ENCODE data around the gene LMNA.
A peak's percentile ranks its signal among the peaks of the same experiment; 100 is the strongest.
"Not testable (repeated sequence)": the region's sequence is repeated elsewhere in the genome, so short reads cannot be mapped to it uniquely, and the experiment has no call there.

LMNA gene

GRCh38 chr1:156104861-156105832 is 9.4 kb upstream of the LMNA start:
- DNase-seq (ENCODE audit: low spot score) = no peak

- DNase-seq (ENCODE audit: low spot score) = no peak
These were observed 7.7 kb upstream of the LMNA start for GRCh38 chr1:156106624-156107488.

- DNase-seq (ENCODE audit: low spot score) = no peak
These were observed 6.5 kb upstream of the LMNA start for GRCh38 chr1:156108057-156108456.

- no peak for DNase-seq (ENCODE audit: low spot score)
These were observed 5.8 kb upstream of the LMNA start for GRCh38 chr1:156108664-156109241.

GRCh38 chr1:156110252-156110651 is 4.3 kb upstream of the LMNA start:
- DNase-seq (ENCODE audit: low spot score) = no peak

GRCh38 chr1:156111355-156111962 is 3.1 kb upstream of the LMNA start:
- DNase-seq (ENCODE audit: low spot score) = no peak

- DNase-seq (ENCODE audit: low spot score) = no peak
These were observed 2.0 kb upstream of the LMNA start for GRCh38 chr1:156112276-156113137.

- no peak for DNase-seq (ENCODE audit: low spot score)
These were observed 1.1 kb upstream of the LMNA start for GRCh38 chr1:156113282-156113950.

- DNase-seq (ENCODE audit: low spot score) = no peak
These were observed 505 bp downstream of the LMNA start for GRCh38 chr1:156114919-156115513.

GRCh38 chr1:156115514-156116374 is 1.2 kb downstream of the LMNA start:
- DNase-seq (ENCODE audit: low spot score) = no peak

GRCh38 chr1:156116731-156117130 is 2.2 kb downstream of the LMNA start:
- not testable (repeated sequence) for DNase-seq (ENCODE audit: low spot score)

GRCh38 chr1:156117414-156118176 is 3.1 kb downstream of the LMNA start:
- no peak for DNase-seq (ENCODE audit: low spot score)

- no peak for DNase-seq (ENCODE audit: low spot score)
These were observed 3.8 kb downstream of the LMNA start for GRCh38 chr1:156118177-156118868.

GRCh38 chr1:156119503-156120209 is 5.1 kb downstream of the LMNA start:
- peak; percentile 57 for DNase-seq (ENCODE audit: low spot score)

GRCh38 chr1:156120318-156120717 is 5.8 kb downstream of the LMNA start:
- no peak for DNase-seq (ENCODE audit: low spot score)

GRCh38 chr1:156121005-156121404 is 6.5 kb downstream of the LMNA start:
- not testable (repeated sequence) for DNase-seq (ENCODE audit: low spot score)

GRCh38 chr1:156121457-156121856 is 6.9 kb downstream of the LMNA start:
- DNase-seq (ENCODE audit: low spot score) = no peak

Data from CD4-positive, alpha-beta T cell treated with Interleukin-2 at 100 ng/mL for 4 hours (primary cell).